ENCODE measurements around the gene DNMBP.

DNMBP gene

DNA sequence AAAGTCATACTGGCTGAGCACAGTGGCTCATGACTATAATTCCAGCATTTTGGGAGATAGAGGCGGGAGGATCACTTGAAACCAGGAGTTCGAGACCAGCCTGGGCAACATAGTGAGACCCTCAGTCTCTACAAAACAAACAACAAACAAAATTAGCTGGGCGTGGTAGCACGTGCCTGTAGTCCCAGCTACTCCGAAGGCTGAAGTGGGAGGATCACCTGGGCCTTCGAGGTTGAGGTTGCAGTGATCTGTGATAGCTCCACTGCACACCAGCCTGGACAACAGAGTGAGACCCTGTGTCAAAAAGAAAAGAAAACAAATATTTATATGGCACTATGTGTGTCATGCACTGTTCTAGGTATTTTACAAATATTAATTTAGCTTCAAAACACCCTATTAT, 94.3 kb downstream of the DNMBP start:
- H3K4me3 ChIP-seq (ENCODE audit: control insufficient read depth, low read depth, low read length): no peak overlapping the region
- TF ChIP-seq, protein P1, sequence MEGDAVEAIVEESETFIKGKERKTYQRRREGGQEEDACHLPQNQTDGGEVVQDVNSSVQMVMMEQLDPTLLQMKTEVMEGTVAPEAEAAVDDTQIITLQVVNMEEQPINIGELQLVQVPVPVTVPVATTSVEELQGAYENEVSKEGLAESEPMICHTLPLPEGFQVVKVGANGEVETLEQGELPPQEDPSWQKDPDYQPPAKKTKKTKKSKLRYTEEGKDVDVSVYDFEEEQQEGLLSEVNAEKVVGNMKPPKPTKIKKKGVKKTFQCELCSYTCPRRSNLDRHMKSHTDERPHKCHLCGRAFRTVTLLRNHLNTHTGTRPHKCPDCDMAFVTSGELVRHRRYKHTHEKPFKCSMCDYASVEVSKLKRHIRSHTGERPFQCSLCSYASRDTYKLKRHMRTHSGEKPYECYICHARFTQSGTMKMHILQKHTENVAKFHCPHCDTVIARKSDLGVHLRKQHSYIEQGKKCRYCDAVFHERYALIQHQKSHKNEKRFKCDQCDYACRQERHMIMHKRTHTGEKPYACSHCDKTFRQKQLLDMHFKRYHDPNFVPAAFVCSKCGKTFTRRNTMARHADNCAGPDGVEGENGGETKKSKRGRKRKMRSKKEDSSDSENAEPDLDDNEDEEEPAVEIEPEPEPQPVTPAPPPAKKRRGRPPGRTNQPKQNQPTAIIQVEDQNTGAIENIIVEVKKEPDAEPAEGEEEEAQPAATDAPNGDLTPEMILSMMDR (IDR thresholded peaks at IDR 0.05; ENCODE audit: control insufficient read depth, insufficient read depth, low read depth, low read length, missing control alignments): no peak
- no peak for DNase-seq (ENCODE audit: low read depth)

DNA sequence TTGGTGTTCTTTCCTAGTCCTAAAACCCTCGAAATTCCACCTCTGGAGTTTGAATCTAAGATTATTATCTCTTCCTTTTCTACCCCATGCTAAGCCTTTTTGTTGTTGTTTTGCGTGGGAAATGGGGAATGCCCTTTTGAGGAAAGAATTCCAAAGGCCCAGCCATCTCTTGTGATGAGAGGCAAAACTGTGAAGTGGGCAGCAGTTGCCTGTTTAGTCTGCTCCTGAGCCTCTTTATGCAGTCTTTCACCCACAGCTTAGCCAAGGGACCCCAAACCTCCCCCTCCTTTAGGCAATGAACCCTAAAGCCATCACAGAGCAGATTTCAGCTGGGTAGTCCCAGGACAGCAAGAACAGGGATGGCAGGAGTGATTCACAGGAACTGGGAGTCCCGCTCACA, 95.5 kb downstream of the DNMBP start:
- no peak overlapping the region for H3K4me3 ChIP-seq (ENCODE audit: control insufficient read depth, low read depth, low read length)
- TF ChIP-seq, protein P1 (IDR thresholded peaks at IDR 0.05; ENCODE audit: control insufficient read depth, insufficient read depth, low read depth, low read length, missing control alignments): no peak
- DNase-seq (ENCODE audit: low read depth): no peak

DNA sequence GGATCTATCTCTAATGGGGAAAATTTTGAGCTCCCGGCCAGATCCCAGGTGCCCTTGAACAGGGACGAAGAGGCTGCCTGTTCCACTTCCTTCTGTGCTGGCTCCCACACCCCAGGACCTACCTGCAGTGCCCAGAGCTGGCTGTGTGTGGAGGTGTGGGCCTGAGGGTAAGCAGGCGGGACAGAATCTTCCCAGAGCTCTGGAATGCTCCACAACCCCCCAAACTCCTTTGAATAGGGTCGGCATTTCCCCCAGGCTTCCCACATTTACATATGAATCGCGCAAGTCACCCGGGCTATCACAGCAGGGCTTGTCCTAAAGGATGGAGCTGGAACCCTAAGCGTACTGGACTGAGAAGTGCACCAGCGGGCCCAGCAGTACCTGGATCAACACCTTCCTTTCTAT, 95.9 kb downstream of the DNMBP start:
- DNase-seq (ENCODE audit: low read depth): no peak
- no peak overlapping the region for H3K4me3 ChIP-seq (ENCODE audit: control insufficient read depth, low read depth, low read length)
- TF ChIP-seq, protein P1 (IDR thresholded peaks at IDR 0.05; ENCODE audit: control insufficient read depth, insufficient read depth, low read depth, low read length, missing control alignments): no peak

DNA sequence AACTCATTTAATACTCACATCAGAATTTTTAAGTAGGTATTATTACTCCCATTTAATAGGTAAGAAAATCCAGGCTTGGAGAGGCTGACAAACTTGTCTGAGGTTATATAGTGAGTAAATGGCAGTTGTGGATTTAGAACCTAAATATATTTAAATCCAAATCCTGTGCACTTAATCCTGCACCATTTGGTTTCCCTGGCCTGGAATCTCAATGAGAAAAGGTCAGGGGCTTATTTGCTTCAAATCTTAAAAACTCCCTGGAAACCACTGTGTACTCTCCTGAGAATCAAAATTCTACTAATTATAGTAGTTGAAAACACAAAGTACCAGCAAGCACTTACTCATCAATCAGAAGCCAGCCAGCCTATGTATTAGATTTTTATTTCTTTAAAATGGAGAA, 97.7 kb downstream of the DNMBP start:
- no peak overlapping the region for H3K4me3 ChIP-seq (ENCODE audit: control insufficient read depth, low read depth, low read length)
- TF ChIP-seq, protein P1 (IDR thresholded peaks at IDR 0.05; ENCODE audit: control insufficient read depth, insufficient read depth, low read depth, low read length, missing control alignments): no peak
- DNase-seq (ENCODE audit: low read depth): no peak

DNA sequence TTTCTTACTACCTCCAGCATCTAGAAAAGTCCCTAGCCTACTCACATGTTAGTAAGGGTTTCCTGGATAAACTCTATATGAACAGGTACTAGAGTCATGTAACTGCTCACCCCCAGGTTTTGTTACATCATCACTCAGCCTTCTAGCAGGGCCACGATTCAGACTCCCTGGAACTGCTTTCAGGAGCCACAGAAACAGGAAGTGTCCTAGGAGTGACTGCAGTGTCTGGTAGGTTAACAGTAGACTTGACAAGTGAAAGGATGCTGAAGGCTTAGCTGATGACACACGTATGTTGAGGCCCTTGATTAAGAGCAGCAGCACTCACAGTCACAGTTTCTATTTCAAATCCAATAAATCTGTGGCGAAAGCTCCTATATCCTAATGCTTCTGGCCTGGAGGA, 101.2 kb downstream of the DNMBP start:
- no peak for DNase-seq (ENCODE audit: low read depth)
- TF ChIP-seq, protein P1 (IDR thresholded peaks at IDR 0.05; ENCODE audit: control insufficient read depth, insufficient read depth, low read depth, low read length, missing control alignments): no peak

DNA sequence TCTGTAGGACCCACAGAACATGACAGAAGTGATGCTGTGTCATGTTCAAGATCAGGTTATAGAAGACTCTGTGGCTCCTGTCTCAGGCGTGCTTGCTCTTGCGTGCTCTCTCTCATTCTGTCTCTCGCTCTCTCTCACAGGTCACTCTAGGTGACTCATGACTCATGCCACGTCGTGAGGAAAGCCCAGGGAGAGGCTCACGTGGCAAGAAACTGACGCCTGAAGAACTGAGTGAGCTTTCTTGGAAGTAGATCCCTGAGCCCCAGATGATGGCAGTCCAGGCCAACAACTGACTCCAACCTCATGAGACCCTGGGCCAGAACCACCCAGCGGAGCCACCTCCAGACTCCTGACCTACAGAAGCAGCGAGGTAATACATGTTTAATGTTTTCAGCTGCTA, 103.3 kb downstream of the DNMBP start:
- TF ChIP-seq, protein P1 (IDR thresholded peaks at IDR 0.05; ENCODE audit: control insufficient read depth, insufficient read depth, low read depth, low read length, missing control alignments): no peak
- DNase-seq (ENCODE audit: low read depth): no peak
- no peak overlapping the region for H3K4me3 ChIP-seq (ENCODE audit: control insufficient read depth, low read depth, low read length)

More for the DNA sequence above, 101.2 kb downstream of the DNMBP start:
- no peak overlapping the region for H3K4me3 ChIP-seq (ENCODE audit: control insufficient read depth, low read depth, low read length)

DNA sequence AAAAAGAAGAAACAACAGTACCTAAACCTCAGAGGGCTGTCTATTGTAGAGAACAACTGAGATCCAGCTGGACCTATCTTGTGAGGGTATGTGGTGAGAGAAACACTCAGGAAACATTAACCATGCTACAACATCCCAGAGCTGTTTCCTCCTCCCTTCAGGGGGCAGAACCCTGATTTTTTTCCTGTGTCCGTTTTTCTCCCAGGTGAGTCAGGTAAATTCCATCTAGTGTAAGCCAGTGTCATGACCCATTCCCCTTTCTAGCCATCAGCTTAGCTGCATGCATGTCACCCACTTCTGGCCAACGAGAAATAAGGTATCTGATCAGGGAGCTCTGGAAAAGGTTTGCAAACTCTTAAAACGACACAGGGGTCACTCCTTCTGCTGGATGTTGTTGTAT, 103.8 kb downstream of the DNMBP start:
- TF ChIP-seq, protein P1 (IDR thresholded peaks at IDR 0.05; ENCODE audit: control insufficient read depth, insufficient read depth, low read depth, low read length, missing control alignments): no peak
- no peak for DNase-seq (ENCODE audit: low read depth)
- H3K4me3 ChIP-seq (ENCODE audit: control insufficient read depth, low read depth, low read length): no peak overlapping the region
